Upper lobe of right lung (tissue), 1 donor: ENCODE measurements around the gene WDR35. TPM values are rescaled to one million over a fixed set of nuclear protein-coding genes. Genes with fewer than 3 reads are reported as not detected.

ENCODE experiments used
- ATAC-seq: fragments of 200-7000 bp; cut with Tn5 transposase; one replicate; pipeline ENCODE4 v1.9.1; 2020; ENCODE audit warnings: mild to moderate bottlenecking, moderate library complexity
- DNase-seq: peaks from one replicate; pipeline ENCODE4 v3.0.0-alpha.2; 2020
- H3K27ac ChIP-seq: fragments of 200-600 bp; one replicate; pipeline ENCODE4 v1.8.0; 2022
- H3K27me3 ChIP-seq: fragments of 200-600 bp; one replicate; pipeline ENCODE4 v1.8.0; 2022; ENCODE audit warnings: mild to moderate bottlenecking
- H3K36me3 ChIP-seq: fragments of 200-600 bp; one replicate; pipeline ENCODE4 v1.8.0; 2022
- H3K4me1 ChIP-seq: fragments of 200-600 bp; one replicate; pipeline ENCODE4 v1.8.0; 2022
- H3K4me3 ChIP-seq: fragments of 200-600 bp; one replicate; pipeline ENCODE4 v1.8.0; 2022; ENCODE audit warnings: mild to moderate bottlenecking
- H3K9me3 ChIP-seq: fragments of 200-600 bp; one replicate; pipeline ENCODE4 v1.8.0; 2022
- CTCF ChIP-seq: fragments of 200-600 bp; IDR thresholded peaks from one replicate; pipeline ENCODE4 v1.8.0; 2022; ENCODE audit warnings: antibody characterized with exemption
- intact Hi-C: fragments of 100-400 bp; cut with DNase I; formaldehyde crosslinking; loops from one replicate; pipeline ENCODE4 v1.11.0; 2022
- total RNA-seq: library from RNA; stranded (reverse); fragmentation: NEBNext Ultra II Directional; extraction: Animal tissue kit (Norgen Biotek cat#: 25700); gene quantifications from one replicate; pipeline ENCODE4 v1.2.1, GENCODE V29; 2021
- donor health status: DM: no; HTN: yes; CAD: no; lungs with severe emphysema.

WDR35 gene
- total RNA-seq, 1 donor from 2014 or later = 7.3 TPM

GRCh38 chr2:19886261-19886660, 103.6 kb downstream of the WDR35 start:
- ATAC-seq (no peak), DNase-seq (no peak)
- H3K4me1 ChIP-seq = no peaks in the 10 kb centered on the region
- H3K36me3 ChIP-seq = no peaks in the 10 kb centered on the region
- H3K27me3 ChIP-seq = no peaks in the 10 kb centered on the region
- H3K27ac ChIP-seq = no peak overlapping the region
- intact Hi-C loops = no loop called here
- no peaks in the 10 kb centered on the region for H3K9me3 ChIP-seq
- no peak overlapping the region for H3K4me3 ChIP-seq
- no peak for TF ChIP-seq CTCF

GRCh38 chr2:19885791-19886190, 104.1 kb downstream of the WDR35 start:
- Histone ChIP-seq H3K4me3 (no peak overlapping the region), H3K27me3 (no peaks in the 10 kb centered on the region), H3K36me3 (no peaks in the 10 kb centered on the region), H3K27ac (no peak overlapping the region), H3K4me1 (no peaks in the 10 kb centered on the region), H3K9me3 (no peaks in the 10 kb centered on the region)
- DNase-seq (no peak), ATAC-seq (no peak)
- intact Hi-C loops = no loop called here
- no peak for TF ChIP-seq CTCF

GRCh38 chr2:19883971-19884720, 105.8 kb downstream of the WDR35 start:
- H3K27me3 ChIP-seq = no peaks in the 10 kb centered on the region
- H3K4me3 ChIP-seq = no peak overlapping the region
- no peak overlapping the region for H3K27ac ChIP-seq
- no peak for DNase-seq
- no peaks in the 10 kb centered on the region for H3K4me1 ChIP-seq
- no peaks in the 10 kb centered on the region for H3K9me3 ChIP-seq
- H3K36me3 ChIP-seq = no peaks in the 10 kb centered on the region
- intact Hi-C loops = no loop called here
- no peak for ATAC-seq
- TF ChIP-seq CTCF = no peak

- Histone ChIP-seq H3K4me1 (no peaks in the 10 kb centered on the region), H3K9me3 (no peaks in the 10 kb centered on the region), H3K36me3 (no peaks in the 10 kb centered on the region), H3K27ac (no peak overlapping the region), H3K27me3 (no peaks in the 10 kb centered on the region), H3K4me3 (no peak overlapping the region)
- ATAC-seq (no peak), DNase-seq (no peak)
- intact Hi-C loops = no loop called here
- TF ChIP-seq CTCF = no peak
Observed at GRCh38 chr2:19883486-19883885, 106.4 kb downstream of the WDR35 start.

- Histone ChIP-seq H3K27me3 (no peaks in the 10 kb centered on the region), H3K36me3 (no peaks in the 10 kb centered on the region), H3K27ac (no peak overlapping the region), H3K4me1 (no peaks in the 10 kb centered on the region), H3K9me3 (no peaks in the 10 kb centered on the region), H3K4me3 (no peak overlapping the region)
- intact Hi-C loops = no loop called here
- no peak for DNase-seq
- TF ChIP-seq CTCF = no peak
- no peak for ATAC-seq
Observed at GRCh38 chr2:19882286-19882685, 107.6 kb downstream of the WDR35 start.

GRCh38 chr2:19881908-19882265, 108.0 kb downstream of the WDR35 start:
- ATAC-seq = no peak
- Histone ChIP-seq H3K4me1 (no peaks in the 10 kb centered on the region), H3K27me3 (no peaks in the 10 kb centered on the region), H3K27ac (no peak overlapping the region), H3K36me3 (no peaks in the 10 kb centered on the region), H3K4me3 (no peak overlapping the region), H3K9me3 (no peaks in the 10 kb centered on the region)
- DNase-seq = no peak
- no peak for TF ChIP-seq CTCF
- intact Hi-C loops = no loop called here
